Hematopoietic multipotent progenitor cell treated with erythropoietin and hydrocortisone succinate and interleukin-3 and kit ligand, for 15 days (in vitro differentiated cells): ENCODE results near the gene KCNC1.

ENCODE experiments used
- DNase-seq: peaks from one replicate; pipeline ENCODE4 v3.0.0-alpha.2; 2015; ENCODE audit warnings: low spot score

KCNC1 gene

DNA sequence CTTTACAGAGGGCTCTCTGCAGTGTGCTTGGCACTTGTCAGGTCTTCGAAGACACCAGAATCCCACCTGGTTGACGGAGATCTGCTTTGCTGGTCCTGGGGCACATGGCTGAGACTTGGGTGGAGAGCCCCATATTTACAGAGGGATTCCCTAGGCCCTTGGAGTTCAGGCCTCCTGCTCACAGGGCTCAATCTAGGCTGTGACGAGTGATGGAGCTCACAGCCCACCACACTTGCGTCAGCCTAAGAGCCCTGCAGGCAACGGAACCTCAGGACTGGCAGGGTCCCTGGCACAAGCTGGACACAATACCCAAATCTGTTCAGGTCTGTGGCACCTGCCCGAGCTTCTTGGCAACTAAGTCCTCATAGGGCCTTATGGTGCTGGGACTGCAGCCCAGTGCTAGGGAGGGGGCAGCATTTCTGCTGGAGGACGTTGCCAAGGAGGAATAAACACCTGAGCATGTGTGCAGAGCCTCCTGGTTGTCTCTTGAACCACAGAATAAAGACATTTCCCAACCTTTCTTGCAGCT, 59.1 kb downstream of the KCNC1 start:
- DNase-seq = no peak

DNA sequence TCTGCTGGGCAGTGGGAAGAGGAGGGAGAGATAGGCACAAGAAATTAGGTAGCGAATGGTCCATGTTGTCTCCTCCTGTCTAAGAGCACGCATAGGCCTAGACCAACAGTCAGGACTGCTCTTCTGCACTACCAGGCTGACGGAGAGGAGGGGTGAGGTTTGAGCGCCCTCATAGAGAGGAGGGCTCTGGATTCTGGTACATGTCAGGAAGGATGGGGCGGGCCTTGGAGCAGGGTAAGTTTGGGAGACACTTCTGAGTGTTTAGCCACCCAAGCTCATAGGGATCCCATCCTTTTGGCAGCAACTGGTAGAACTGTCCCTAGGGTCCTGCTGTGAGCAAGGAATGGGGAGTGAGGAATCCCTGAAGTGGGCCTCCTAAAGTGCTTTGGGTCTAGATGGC, 60.4 kb downstream of the KCNC1 start:
- DNase-seq = no peak

DNA sequence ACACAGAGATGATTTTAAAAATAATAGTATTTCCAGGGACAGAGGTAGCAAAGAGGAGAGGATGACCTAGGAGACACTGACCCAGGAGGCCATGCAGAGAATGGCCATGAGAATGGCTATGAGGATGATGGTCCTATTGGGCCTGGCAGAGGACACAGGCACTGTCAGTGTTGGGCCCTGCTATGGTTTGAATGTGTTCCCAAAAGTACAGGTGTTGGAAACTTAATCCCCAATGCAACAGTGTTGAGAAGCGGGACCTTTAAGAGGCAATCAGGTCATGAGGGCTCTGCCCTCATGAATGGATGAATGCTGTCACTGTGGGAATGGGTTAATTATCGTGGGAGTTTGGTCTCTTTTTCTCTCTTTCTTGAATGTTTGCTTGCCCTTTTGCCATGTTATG, 61.6 kb downstream of the KCNC1 start:
- DNase-seq = no peak

DNA sequence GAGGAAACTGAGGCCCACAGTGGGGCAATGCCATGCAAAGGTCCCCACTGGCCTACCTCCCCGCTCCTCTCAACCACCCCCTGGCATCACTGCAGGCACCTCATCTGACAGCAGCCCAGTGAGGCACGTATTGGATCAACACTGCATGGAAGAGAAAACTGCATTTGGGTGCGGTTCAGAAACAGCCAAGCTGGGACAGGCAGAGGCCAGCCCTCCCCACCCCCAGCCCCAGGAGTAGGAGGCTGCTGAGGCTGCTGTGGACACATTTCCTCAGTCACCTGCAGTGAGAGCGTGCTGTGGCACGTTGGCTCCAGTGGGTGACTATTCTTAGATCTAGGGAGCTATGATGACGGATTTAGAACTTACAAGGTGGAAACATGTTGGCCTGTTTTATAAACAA, 63.7 kb downstream of the KCNC1 start:
- DNase-seq = no peak

DNA sequence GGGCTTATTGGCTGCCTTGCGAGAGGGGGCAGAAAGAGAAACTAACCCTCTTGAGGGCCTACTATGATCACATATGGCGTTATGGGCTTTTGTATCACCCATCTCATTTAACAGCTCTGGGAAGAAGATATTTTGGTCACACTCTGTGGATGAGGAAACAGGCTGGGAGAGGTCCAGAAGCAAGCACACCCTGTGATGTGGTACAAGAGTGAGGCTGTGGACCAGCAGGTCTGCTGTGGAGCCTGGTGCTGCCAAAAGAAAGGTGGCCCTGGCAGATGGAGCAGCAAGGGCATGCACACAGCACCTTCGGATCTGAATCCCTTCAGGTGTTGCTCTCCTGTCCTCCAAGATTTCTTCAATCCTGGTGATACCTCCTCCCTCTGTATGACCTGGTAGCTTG, 64.1 kb downstream of the KCNC1 start:
- DNase-seq = no peak

DNA sequence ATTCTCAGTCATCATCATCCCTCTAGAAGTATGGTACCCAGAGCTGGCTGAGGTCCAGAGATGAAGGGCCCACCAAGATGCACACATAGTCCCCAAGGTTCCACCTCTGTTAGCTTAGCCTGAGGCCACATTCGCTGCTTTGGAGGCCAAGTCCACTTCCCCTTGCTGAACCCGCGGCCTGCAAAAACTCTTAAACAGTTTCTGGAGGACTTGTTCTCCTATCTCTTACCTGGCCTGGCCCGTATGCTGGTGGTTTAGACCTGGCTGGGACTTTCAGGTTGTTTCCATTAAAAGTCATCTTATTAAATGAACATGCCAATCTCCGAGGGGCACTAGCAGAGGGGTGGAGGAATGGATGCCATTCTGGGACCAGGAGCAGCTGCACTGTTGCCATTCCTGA, 64.6 kb downstream of the KCNC1 start:
- no peak for DNase-seq

DNA sequence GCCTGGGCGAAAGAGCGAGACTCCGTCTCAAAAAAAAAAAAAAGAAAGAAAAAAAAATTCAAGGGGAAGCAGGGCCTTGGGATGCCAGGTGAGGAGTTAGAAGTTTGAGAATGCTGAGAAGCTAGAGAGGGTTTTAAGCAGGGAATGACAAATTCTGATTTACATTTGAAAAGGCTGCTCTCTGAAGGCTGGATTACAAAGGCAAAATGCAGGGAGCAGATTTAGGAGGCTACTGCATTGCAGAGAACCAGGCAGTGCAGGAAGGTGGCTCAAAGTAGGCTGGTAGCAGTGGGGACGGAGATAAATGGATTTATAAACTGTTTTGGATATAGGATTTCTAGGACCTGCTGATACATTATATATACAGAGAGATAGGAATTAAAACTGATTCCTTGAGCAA, 66.6 kb downstream of the KCNC1 start:
- no peak for DNase-seq

DNA sequence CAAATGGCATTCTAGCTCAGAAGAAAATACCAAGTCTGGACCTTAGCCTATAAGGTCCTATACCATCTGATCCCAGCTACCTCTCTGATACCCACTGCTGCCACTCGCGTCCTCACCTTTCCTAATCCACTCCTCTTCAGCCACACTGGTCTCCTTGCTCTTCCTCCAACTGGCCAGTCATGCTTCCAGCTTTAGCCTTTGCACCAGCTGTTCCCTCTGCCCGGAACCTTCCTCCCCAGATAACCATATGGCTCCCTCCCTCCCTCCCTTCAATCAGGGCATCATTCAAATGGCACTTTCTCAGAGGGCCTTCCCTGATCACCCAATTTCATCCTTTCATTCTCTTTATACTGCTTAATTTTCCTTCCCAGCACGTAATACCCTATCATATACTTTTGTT, 67.9 kb downstream of the KCNC1 start:
- DNase-seq = no peak

DNA sequence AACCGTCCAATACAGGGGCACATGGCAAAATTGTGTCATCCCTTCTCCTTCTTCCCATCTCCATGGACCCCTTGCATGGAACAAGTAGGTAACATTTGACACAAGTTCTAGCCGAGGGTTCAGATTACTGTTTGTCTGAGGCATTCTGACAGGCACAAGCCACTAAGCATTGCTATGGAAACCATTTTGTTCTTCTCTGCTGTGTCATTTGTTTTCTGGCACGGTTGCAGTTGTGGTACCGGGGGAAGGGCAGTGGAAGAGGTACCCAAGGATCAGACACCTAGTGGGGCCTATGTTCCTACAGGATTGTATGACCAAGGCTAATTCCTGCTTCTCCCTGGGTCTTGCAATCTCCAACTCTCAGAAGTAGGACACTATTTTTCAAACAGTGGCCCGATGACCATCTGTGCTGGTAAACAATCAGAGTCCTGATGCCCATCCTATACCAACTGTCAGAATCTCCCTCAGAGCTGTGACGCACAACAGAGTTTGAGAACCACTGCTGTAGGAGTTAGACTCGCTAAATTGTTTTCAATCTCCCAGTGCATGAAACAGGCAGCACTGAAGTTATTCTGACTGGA, 69.3 kb downstream of the KCNC1 start:
- no peak for DNase-seq

DNA sequence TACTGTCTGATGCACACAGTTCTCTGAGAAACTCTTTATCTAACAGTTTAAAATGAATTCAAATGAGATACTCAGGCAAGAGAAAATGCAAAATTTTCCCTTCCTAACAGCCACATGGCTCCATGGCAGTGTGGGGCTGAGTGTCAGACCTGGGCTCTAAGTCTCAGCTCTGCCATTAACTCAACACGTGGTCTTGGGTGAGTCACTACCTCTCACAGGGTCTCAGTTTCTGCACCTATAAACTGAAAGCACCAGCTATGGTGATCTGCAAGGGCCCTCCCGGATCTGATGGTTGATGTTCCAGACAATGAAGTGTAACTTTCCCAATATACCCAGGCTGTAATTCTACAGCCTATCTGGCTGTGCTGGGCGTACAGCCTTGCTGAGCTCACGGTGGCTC, 70.5 kb downstream of the KCNC1 start:
- DNase-seq = no peak

DNA sequence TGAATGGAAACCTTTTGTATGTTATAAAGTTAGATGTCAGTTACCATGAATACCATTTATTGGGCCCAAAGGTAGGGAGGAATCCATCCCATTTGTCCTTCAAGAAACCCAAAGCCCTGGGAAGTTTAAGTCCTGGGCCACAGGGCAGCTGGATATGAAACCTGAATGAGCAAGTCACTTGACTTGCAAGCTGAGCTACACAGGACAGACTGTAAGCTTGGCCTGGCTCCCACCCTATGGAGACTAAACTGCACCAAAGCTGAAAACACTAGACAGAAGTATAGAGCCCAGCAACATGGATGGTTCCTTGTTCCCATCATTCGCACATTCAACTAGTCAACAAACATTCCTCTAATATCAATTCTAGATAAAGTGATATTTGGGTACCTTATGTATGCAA, 71.3 kb downstream of the KCNC1 start:
- DNase-seq = no peak

DNA sequence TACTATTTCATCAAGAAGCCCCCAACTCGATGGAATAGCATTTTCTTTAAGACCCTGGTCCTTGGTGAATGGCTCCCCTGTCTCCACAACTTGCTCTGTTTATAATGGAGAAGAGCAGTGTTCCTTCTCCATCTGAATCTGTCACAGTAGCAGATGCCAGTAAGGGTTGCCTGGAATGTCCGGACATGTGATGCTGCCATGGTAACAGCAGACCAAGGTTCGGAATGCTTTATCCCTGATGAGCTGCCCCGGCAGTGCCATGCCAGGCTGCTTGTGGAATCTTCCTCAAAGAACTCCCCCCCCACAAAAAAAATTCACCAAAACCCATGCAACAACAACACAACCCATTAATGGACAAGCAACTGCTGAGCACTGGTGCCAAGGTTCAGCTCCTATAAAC, 72.5 kb downstream of the KCNC1 start:
- no peak for DNase-seq

DNA sequence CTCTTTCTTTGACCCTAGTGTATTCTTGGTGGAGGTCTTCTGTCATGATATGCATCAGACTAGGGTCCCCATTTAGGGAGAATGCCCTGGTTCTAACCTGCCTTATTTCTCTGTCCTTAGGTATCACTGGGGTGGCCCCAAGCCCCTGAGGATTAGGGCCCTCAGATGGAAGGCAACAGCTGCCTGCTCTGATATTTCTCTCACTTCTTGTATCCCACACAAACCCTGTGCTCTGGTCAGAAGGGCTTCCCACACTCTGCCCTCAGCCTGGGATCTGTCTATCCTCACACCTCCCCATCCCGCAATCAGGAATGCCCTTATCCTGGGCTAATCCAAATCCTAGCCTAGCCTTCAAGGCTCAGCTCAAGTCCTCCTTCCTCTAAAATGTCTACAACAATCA, 75.5 kb downstream of the KCNC1 start:
- DNase-seq = no peak

DNA sequence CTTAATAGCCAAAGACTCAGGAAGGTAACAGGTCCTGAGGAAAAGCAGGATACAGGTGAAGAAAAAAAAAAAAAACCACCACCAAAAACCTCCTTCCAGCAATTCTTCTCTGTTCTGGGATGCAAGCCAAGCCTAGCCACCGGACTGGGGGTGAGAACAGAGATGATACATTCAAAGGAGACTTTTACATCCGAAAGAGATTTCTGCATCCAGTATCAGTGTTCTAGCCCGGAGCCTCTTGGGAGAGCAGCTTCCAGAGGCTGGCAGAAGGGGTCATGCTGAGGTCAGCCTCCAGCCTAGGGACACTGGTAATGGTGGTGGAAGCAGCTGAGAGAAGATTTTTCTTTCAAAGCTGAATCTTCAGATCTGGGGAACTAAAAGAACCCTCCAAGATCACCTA, 76.2 kb downstream of the KCNC1 start:
- no peak for DNase-seq

DNA sequence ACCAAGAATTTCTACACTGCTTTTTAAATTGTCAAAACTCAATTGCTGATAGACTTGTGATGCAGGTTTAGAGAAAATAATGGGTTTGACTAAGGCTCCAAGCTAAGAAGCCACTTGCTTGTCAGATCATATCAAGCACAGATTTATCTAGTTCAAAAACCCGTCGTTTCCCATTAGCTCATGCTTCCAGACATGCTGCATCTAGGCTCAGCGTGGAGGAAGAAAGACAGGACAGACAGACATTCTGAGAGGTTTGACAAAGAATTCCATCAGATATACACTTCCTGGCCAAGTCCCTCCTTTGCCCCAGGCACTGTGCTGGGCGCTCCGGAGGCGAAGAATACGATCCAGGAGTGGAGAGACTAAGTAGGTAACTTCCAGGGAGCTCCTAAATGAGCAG, 76.8 kb downstream of the KCNC1 start:
- no peak for DNase-seq

DNA sequence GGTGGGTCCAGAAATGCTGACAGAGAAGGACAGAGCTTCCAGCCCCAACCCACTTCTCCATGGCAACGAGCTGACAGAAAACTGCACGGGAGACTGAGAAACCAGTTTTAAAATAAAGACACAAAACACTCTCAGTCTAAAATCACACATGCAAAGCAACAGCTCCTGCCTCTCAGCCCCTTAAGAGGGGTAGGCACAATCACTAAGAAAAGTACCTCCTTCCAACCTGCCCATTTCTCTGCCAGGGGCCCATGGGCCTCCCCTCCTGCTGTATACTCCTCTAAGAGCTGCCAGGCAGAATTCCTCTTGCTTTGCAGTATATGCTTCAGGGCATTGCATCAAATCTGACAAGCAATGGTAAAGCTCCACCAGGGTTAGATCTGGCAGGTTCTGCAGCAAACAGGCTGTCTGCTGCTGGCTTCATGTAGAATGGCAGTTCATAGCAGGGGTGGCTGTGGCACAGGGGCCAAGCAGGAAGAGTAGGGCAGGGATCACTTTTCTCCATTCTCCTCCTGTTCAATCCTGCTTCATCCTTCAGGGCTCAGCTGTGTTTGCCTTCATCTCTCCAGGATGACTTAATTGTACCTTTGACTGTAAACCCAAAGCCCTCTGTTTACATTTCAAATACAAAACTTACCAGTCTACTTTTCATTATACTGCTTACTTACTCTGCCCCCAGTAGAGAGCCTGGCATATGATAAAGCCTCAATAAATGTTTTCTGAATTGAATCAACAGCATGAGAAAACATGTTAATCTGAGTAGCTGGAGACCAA, 77.7 kb downstream of the KCNC1 start:
- no peak for DNase-seq

DNA sequence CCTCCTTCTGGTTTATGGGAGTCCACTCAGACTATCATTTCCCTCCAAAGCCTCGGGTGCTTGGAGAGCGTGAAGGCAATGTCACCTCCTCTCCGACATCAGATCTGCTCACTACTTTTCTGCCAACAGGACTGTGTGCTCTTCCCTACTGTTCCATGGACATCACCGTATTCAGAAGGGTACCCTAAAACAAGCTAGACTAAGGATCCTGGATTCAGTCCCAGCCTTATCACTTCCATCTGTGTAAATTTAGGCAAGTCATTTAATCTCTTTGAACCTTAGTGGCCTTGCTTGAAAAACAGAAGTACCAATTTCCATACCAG, 78.2 kb downstream of the KCNC1 start:
- DNase-seq = no peak

DNA sequence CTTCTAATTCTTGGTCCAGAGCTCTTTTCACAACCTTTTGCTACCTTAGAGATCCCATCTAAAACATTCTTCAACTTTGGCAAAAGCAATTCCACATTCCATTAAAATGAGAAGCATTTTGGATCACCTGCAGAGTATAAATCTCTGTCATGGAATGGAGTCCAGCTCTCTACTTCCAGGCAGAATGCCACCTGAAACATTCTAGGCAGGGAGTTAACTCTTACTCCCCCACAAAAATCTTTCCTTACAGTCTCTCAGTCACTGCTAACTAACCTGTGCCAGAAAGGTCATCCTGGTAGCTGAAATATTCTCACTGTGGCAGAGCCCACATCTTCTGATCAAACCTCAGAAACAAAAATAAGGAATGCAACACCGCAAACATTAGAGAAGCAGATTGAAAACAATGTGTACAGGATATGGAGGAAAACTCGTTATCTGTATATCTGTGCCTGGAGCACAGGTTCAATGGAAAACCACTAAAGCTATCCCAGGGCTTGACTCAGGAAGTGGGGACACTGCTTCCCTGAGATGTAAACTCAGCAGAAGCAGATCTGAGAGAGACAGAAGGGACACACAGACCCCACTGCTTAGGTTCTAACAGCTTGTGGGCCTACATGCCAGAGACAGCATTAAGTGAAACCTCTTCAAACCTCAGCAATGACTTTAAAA, 78.9 kb downstream of the KCNC1 start:
- no peak for DNase-seq

DNA sequence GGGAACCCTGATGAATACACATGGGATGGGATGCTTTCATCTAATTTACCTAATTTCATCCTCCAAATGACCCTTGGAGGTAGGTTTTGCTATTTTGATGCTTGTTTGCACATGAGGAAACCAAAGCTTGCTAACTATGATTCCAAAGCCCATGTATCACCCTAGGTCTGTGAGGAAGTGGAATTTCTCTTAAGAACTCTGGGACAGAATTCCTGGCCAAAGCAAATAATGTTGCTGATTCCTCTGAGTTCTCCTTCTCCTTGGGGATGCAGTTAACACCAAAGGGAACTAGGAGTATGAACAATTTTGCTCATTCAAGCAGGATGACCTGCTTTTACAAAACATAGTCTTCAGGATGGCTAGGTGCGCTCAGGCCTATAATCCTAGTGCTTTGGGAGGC, 80.0 kb downstream of the KCNC1 start:
- DNase-seq = no peak

DNA sequence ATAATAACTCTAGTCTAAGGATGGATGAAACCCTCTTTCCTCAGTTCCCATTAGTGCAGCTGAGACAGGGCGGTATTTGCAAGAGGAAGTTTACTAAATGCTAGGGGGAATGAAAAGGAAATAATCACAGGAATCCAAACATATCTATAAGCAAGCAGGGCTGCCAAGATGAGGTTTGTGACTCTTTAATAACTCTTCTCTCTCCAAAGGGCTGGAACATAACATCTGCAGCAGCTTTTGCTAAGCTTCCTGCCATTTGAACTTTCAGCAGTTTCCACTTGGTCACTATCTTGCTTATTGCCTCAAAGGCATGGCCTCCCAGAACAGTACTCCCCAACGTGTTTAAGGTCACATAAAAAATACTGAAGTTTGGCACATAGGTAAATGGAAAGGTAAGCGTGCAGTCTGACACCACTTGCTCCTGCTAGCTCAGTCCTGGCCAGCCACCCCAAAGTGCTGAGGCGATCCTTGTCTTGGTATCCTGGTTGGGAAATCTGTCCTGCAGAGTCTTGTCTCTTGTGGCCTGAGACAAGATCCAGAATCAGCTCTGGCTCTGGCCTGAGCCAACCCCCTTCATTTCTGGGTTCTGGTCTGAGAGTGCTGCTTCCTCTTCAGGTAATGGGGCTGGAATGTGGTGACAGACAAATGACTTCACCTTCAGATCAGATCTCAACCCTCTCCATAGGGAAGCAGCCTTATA, 81.8 kb downstream of the KCNC1 start:
- DNase-seq = no peak

DNA sequence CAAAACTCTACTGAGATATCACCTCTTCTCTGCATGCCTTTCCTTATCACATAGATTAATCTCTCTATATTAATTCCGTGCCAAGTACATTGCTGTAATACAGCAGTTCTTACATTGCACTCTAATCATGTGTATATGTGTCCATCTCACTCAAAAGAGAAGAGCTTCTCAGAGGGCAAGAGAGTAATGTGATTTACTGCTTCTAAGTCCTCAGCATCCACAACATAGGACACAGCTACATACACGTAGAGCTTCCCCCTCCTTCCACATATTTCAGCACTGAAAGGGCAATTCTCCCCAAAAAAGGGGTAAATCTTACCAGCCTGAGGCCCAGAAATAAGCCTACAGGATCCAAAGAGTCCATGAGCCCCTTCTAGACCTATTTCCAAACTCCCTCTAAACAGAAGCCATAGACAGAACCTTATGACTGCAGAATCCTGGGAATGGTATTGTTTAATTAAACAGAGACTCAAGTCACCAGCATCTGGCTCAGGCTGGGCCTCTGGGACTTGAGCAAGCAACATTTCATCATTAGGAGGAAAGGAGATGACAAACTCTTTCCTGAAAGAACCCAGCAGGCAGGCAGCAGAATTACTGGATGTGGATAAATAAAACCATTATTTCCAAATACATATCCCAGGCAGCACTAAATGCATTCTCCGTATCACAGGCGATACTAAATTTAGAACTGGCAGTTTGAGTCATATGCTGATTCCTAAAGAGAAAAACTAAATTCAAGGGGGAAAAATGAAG, 87.2 kb downstream of the KCNC1 start:
- no peak for DNase-seq

DNA sequence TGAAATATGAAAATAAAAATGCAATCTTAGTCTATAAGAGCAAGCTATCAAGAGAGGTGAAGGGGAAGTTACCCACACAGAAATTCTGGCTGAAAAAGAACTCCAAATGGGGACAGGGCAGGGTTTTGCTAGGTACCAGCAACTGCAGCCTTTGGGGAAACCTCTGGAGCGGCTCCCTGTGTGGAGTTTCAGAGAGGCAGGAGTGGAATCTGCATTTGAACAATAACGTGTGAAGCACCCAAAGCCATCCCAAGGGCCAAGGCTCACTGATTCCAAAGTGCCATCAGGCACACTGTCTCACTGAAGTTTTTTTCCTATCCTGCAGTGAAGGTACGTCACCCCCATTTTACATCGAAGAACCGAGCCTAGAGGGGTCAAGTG, 87.8 kb downstream of the KCNC1 start:
- DNase-seq = no peak
